GM21528 (cell line): ENCODE data around the gene BAIAP2.
"Not testable (repeated sequence)": the region's sequence is repeated elsewhere in the genome, so short reads cannot be mapped to it uniquely, and the experiment has no call there.

Experiments used
- ATAC-seq: cut with Tn5 transposase; IDR thresholded peaks from one replicate; pipeline ENCODE4 v1.9.1; 2021; ENCODE audit warnings: mild to moderate bottlenecking, moderate library complexity; ENCODE audit not compliant: unreplicated experiment, low FRiP score

BAIAP2 gene

DNA sequence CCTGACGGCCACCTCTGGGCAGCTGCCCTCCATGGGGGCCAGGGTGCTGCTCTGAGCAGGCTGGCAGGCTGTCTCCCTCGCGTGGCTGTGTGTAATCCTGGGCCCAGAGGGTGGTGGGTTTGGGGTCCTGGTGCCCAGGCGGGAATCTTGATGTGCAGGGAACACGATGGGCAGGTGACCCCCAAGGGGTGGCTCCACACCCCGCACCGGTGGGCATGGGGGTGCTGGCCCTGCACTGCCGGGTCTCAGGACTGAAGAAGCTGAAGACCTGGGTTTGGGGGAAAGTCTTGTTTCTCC, 34.7 kb upstream of the BAIAP2 start:
- no peak for ATAC-seq

DNA sequence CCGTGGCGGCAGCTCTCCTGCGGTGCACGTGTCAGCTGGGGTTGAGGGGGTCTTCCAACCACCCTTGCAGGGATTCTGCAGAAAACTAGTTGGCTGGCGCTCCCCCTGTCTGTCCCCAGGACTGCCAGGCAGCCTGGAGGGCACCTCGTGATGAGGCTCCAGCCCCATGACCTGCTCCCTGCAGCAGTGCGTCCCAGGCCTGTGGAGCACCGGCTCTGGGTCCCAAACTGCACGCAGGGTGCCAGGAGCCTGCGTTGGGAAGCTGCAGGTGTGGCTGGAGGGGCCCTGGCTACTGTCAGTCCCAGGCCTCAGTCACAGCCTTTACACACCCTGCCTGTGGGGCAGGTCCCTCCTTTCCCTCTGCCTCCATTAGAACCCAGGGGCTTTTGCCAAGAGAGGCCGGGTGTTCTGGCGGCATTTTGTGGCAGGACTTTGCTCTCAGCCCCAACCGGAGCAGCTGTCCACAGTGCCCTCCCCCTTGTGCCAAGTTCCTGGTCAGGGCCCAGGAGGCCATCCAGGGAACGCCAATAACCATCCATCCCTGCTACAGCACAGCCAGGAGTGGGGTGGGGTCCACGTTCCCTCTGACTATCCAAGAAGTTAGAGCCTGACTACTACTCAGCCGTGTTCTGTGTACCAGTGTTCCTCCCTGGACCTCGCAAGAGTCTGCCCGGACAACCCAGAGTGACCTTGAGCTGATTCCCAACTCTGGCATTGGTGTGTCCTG, 34.2 kb upstream of the BAIAP2 start:
- ATAC-seq, result no peak

DNA sequence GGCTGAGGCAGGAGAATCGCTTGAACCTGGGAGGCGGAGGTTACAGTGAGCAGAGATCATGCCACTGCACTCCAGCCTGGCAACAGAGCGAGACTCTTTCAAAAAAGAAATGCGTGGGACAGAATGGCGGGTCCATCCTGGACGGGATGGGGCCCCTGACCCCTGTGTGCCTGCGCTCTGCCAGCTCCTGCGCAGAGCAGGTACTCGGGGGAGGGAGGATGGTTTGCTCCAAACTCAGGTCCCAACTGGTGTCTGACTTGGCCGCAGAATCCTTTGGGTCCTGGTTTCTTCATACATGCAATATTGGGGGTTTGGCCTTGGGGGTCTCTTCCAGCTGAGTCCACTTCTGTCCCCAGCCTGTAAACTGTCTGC, 33.0 kb upstream of the BAIAP2 start:
- ATAC-seq, result no peak

DNA sequence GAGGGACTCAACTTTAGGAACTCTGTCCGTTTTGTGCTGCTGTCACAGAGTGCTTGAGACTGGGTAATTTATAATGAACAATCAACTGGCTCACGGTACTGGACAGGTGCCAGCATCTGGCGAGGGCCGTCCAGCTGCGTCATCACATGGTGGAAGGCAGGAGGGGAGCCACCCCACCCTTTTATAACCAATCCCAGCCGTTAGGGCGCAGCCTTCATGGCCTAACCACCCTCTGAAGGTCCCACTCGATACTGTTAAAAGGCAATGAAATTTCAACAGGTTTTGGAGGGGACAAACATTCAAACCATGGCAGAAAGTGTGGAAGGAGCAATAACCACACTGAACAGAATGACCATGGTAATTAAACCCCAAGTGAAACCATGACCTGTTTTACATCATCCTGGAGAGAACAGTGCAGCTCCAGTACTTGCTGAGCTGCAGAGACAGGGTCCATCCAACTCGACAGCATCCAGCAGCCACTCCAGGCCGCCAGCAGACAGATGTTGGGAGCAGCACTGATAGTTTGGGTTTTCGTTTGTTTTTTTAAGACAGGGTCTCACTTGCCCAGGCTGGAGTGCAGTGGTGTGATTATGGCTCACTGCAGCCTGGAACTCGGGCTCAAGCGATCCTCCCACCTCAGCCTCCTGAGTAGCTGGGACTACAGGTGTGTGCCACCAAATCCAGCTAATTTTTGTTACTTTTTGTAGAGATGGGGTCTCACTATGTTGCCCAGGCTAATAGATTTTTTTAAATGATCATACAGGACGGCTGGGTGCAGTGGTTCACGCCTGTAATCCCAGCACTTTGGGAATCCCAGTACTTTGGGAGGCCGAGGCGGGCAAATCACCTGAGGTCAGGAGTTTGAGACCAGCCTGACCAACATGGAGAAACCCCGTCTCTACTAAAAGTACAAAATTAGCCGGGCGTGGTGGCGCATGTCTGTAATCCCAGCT, 32.3 kb upstream of the BAIAP2 start:
- no peak for ATAC-seq

DNA sequence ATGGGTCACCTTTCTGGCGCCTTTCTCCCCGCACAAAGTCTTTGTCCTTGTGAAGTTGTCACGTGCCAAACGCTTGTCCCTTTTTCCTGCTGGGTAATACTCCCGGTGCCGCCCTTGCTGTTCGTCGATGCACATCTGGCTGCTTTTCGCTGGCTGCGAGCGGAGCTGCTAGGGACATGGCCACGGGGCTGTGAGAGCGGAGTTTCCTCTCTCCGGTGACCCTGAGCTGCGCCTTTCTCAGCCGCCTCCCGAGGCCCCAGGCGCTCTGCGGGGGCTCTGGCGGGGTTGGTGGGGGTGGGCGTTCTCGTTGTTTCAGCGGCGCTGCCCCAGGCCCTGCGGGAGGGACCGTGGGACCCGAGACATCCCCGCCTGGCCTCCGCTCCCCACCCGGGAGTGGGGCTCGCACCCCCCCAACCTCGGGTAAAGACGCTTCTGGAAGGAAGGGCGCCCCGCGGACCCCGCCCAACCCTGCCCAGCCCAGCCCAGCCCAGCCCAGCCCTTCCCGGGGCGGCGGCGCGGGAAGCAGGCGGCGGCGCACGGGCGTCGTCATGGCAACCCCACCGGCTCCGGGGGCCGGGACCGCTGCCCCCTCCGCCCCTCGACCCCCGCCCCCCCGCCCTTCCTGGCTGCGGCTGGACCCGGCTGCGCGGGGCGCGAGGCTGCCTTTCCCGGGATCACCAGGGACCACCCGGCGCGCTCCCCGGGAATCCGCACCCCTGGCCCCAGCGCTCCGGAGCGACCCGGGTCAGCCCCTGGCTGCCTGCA, 31.1 kb upstream of the BAIAP2 start:
- no peak for ATAC-seq

DNA sequence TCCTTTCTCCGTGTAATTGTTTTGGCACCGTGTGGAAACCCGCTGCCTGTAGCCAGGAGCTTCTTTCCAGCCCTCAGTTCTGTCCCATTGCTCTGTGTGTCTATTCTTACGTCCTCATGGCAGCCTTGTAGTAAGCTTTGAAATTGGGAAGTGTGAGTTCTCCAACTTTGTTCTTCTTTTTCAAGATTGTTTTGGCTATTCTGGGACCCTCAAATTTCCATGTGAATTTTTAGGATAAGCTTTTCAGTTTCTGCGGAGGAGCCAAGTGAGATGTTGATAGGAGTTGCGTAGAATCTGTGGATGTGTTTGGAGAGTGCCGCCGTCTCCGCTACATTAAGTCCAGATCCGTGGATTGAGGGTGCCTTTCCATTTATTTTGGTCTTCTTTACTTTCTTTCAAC, 28.1 kb upstream of the BAIAP2 start:
- ATAC-seq, result no peak

DNA sequence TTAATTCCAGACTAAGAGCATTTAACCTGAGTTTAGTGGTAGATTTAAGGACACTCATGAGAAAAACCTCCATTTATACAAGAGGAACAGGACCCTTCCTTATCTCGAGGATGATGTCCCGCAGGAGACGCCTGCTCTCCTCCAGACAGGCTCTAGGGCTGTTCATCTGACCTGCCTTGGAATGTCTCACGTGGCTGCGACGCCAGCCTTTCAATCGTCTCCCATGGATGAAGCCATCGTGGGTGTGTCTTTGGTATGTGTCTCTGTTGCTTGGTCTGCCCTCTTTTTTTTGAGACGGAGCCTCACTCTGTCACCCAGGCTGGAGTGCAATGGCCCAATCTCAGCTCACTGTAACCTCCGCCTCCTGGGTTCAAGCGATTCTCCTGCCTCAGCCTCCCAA, 26.8 kb upstream of the BAIAP2 start:
- ATAC-seq, result no peak

DNA sequence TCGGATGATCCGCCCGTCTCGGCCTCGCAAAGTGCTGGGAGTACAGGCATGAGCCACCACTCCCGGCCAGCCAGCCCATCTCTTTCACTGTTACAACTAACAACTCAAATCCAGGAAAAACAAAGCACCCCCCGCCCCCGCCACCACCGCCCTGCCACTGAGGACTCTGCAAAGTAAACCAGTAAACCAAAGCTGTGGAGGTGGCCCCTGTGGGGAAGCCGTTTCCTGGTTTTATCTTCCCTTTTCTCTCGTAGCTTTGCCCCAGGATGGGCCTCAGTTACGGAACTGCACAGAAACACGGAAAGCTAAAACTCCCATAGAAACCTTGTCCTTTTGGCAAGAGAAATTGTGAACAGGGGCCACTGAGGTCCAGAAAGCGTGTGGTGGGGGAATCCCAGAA, 25.8 kb upstream of the BAIAP2 start:
- no peak for ATAC-seq

DNA sequence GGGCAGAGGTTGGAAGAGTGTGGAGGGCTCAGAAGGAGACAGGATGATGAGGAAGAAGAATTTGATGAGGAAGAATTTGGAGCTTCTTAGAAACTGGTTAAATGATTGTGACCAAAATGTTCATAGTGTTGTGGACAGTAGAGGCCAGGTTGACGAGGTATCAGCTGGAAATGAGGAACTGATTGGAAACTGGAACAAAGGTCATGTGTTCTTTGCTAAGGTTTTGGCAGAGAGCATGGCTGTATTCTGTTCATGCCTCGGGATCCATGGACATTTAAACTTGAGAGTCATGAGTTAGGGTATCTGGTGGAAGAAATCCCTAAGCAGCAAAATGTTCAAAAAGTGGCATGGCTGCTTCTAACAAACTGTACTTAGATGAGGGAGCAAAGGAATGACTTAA, 24.0 kb upstream of the BAIAP2 start:
- no peak for ATAC-seq

DNA sequence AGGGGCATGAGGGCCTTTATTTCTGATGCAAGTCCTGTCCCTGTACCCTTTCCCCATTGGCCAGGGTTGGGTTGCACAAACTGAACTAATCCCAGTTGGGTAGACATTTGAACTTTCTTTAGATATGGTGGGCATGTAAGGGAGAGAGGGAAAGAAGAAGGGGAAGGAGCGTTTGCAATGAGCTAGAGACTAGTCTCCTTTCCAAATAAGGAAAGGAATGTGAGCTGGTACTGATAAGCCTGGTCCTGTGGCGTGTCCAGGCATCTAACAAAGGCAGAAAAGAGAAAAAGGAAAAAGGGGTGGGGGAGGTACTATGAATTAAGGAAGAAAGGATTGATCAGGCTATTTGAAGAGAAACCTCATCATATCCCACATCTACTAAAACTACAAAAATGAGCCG, 23.0 kb upstream of the BAIAP2 start:
- no peak for ATAC-seq

DNA sequence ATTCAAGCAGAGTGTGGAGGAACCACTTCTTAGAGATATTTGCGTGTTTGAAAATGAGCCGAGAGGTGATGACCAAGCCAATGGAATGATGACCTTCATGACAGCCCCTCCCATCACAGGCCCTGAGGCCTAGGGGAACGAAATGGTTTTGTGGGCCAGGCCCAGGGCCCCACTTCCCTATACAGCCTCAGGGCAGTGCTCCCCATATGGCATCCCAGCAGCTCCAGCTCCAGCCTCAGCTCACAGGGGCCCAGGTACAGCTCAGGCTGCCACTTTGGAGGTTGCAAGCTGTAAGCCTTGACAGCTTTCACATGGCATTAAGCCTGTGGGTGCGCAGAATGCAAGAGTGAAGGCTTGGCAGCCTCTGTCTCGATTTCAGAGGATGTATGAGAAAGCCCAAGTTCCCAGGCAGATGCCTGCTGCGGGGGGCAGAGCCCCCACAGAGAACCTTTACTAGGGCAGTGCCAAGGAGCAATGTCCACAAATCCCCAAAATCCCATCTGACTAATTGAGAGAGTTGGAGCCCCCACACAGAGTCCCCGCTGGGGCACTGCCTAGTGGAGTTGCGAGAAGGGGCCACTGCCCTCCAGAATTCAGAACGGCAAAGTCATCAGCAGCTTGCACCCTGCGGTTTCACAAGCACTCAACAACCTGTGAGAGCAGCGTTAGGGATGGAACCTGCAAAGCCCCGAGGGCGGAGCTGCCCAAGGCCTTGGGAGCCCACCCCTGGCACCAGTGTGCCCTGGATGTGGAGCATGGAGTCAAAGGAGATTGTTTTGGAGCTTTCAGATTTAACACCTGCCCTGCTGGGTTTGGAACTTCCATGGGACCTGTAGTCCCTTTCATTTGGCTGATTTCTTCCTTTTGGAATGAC, 22.1 kb upstream of the BAIAP2 start:
- no peak for ATAC-seq

DNA sequence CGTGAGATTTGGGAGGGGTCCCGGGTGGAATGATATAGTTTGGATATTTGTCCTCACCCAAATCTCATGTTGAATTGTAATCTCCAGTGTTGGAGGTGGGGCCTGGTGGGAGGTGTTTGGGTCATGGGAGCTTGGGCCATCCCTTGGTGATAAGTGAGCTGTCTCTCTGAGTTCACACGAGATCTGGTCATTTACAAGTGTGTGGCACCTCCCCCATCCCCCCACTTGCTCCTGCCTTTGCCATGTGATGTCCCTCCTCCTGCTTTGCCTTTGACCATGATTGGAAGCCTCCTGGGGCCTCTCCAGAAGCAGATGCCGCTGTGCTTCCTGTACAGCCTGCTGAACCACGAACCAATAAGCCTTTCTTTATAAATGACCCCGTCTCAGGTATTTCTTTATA, 21.3 kb upstream of the BAIAP2 start:
- ATAC-seq, result no peak

DNA sequence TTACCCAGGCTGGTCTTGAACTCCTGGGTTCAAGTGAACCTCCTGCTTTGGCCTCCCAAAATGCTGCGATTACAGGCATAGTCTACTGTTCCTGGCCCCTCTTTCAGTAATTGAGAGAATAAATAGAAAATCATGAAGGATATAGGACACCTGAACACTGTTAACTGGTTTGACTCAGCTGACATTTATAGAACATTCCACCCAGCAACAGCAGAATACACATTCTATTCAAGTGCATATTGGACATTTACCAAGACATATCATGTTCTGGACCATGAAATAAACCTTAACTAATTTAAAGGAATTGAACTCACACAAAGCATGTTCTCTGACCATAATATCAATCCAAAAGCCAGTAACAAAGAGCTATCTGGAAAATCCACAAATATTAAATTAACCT, 19.8 kb upstream of the BAIAP2 start:
- ATAC-seq, result no peak

DNA sequence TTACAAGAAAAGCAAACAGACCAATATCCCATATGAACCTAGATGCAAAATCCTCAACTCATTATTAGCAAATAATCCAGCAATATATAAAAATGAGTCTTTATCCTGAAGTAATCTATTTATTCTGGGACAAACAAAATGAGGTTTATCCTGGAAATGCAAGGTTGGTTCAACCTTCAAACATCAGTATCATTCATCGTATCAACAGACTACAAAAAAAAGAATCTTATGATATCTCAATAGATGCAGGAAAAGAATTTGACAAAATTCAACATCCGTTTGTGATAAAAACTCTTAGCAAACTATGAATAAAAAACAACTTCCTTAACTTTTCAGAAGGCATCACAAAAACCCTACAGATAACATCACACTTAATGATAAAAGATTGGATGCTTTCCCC, 18.4 kb upstream of the BAIAP2 start:
- no peak for ATAC-seq

DNA sequence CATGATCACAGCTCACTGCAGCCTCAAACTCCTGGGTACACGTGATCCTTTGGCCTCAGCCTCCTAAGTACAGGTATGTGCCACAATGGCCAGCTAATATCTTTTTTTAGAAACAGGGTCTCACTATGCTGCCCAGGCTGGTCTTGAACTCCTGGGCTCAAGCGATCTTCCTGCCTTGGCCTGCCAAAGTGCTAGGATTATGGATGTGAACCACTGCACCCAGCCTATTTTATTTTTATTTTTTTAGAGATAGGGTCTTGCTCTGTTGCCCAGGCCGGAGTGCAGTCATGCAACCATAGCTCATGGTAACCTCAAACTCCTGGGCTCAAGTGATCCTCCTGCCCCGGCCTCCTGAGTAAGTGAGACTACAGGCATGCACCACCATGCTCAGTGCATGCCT, 17.6 kb upstream of the BAIAP2 start:
- ATAC-seq, result not testable (repeated sequence)

DNA sequence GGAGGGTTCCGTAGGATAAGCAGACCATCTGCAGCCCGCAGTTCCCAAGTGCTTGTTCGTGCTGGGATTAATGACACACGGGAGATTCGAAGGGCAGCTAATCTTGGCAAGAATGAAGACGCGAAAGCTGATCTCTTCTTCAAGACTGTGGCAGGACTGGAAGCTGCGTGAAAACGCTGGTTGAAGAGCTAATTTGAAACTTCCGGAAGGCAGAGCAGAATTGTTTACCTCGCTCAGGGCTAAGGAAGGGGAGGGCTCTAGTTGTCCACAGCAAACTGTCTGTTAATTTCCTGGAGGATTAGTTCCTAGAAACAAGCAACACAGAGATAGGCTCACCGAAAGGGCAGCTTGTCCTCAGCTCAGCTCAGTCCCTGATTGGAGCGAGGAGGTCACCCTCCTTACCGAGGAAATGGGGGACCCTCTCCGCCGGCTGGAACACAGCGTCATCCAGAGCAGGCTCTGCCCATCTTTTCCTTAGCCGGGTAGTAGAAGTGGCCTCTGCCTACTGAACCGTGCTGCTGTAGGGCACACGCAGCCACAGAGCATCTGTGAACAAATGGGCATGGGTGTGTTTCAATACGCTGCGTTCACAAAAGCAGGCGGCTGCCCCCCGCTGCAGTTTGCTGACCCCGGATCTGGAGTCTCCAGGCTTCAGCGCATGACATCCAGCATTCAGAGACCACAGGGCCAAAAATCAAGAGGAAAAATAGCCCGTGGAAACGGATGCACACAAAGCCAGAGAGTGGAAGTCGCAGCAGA, 16.7 kb upstream of the BAIAP2 start:
- no peak for ATAC-seq

DNA sequence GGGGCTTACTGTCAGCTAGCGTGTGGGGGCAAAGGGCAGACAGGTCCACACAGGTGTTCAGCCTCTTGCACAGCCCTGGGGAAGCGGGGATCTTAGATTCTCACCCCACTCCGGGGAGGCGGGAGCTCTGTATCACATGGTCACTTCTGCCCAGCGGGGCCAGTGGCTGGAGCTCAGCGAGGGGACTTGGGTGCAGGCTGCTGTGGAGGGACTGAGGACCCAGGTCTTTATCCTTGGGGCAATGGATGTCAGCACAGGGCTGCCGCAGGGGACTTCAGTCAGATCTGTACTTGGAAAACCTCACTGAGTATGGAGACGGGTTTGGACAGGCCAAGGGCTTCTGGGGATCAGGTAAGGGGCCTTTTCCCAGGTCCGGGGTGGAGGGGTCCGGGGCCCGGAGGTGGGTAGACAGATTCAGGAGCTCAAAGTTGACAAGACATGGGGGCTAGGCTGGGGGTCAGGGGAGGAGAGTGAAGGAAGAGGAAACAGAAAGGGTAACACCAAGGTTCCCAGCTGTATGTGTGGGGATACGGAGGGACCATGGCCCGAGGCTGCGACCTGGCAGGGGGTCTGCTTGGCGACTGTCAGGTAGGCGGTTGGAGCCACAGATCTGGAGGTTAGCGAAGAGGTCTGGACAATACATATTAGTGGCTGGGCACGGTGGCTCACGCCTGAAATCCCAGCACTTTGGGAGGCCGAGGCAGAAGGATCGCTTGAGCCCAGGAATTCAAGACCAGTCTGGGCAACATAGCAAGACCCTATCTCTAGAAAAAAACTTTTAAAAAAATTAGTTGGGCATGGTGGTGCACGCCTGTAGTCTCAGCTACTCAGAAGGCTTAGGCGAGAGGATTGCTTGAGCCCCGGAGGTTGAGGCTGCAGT, 15.1 kb upstream of the BAIAP2 start:
- ATAC-seq, result no peak

DNA sequence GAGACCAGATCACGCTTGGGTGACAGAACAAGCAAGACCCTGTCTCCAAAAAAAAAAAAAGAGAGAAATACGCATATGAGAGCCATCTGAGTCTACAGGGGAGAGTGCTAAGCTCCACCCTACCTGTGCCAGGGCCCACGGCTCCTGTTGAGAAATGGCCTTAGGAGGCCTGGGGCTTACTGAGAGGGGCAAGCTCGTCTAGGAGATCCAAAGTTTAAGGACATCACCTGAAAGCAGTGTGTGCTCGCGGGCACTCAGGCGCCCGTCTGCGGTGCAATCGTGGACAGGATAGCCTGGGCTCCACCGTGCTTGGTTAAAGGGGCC, 14.5 kb upstream of the BAIAP2 start:
- ATAC-seq, result no peak
